Putamen (tissue), 1 donor: Measurements from ENCODE around the gene SPATA31A7.
"Not testable (repeated sequence)": the region's sequence is repeated elsewhere in the genome, so short reads cannot be mapped to it uniquely, and the experiment has no call there.

Experiments used
- DNase-seq: peaks from one replicate; pipeline ENCODE4 v3.0.0-alpha.2; 2016; ENCODE audit warnings: low spot score

Gene SPATA31A7

GRCh38 chr9:61189736-61190135 is at the start of gene SPATA31A7:
Gene SPATA31A7, plus strand, starts transcription at chr9:61190036. Its CDS starts 29 bp downstream, at chr9:61190065.
- not testable (repeated sequence) for DNase-seq

GRCh38 chr9:61226438-61226837 is 36.6 kb downstream of the SPATA31A7 start:
- DNase-seq = not testable (repeated sequence)
